ENCODE measurements around the gene KRTAP12-1.

GRCh38 chr21:44650973-44651675, 30.8 kb downstream of the KRTAP12-1 start:
- TF ChIP-seq CTCF (IDR thresholded peaks at IDR 0.05) = no peak
- no peak for TF ChIP-seq POLR2A (IDR thresholded peaks at IDR 0.05)

All from body of pancreas (tissue), 4 donors.